Fibroblast of the aortic adventitia (primary cell): ENCODE measurements around the gene DAZAP2. TPM values are rescaled to one million over a fixed set of nuclear protein-coding genes. Genes with fewer than 3 reads are reported as not detected.

ENCODE experiments used
- DNase-seq: peaks from one replicate; pipeline ENCODE4 v3.0.0-alpha.2; 2010; ENCODE audit warnings: low read depth
- H3K4me3 ChIP-seq: 2 replicates; pipeline ENCODE4 v1.5.1; 2011; ENCODE audit warnings: low read depth, mild to moderate bottlenecking, control low read depth, low read length, moderate library complexity
- CTCF ChIP-seq: IDR thresholded peaks from 2 replicates; pipeline ENCODE4 v1.5.1; 2011; ENCODE audit warnings: mild to moderate bottlenecking, low read length, control low read depth, inconsistent platforms; ENCODE audit not compliant: insufficient read depth
- total RNA-seq: library from RNA; depleted of rRNA; stranded (reverse); fragments of >200 nt; gene quantifications from 2 replicates; pipeline ENCODE4 v1.2.3, GENCODE V29; 2012; ENCODE audit warnings: low replicate concordance

DAZAP2 gene
- total RNA-seq, result 58.1 and 125 TPM in 2 replicates

GRCh38 chr12:51238510-51239334 is at the start of gene DAZAP2:
TSS of gene DAZAP2 (plus strand) at chr12:51238826. CDS start at chr12:51238908, 82 bp downstream.
- peak; percentile 47 for TF ChIP-seq CTCF
- H3K4me3 ChIP-seq, result peak within 1 kb of the TSS; percentile 100
- DNase-seq, result peak; percentile 94

- TF ChIP-seq CTCF, result no peak
- H3K4me3 ChIP-seq, result no peak overlapping the region
- DNase-seq, result no peak
These were observed 48.8 kb upstream of the DAZAP2 start for GRCh38 chr12:51189790-51190355.

GRCh38 chr12:51190820-51191219 is 47.8 kb upstream of the DAZAP2 start:
- TF ChIP-seq CTCF, result no peak
- DNase-seq, result no peak
- H3K4me3 ChIP-seq, result no peak overlapping the region

GRCh38 chr12:51191516-51192283 is 46.9 kb upstream of the DAZAP2 start:
- DNase-seq, result no peak
- no peak for TF ChIP-seq CTCF
- no peak overlapping the region for H3K4me3 ChIP-seq

- DNase-seq, result no peak
- TF ChIP-seq CTCF, result no peak
- no peak overlapping the region for H3K4me3 ChIP-seq
These were observed 46.3 kb upstream of the DAZAP2 start for GRCh38 chr12:51192284-51192671.

- no peak overlapping the region for H3K4me3 ChIP-seq
- DNase-seq, result no peak
- TF ChIP-seq CTCF, result no peak
These were observed 42.8 kb upstream of the DAZAP2 start for GRCh38 chr12:51195841-51196240.
